KMS-11 (cell line): Measurements from ENCODE around the gene ZNF609.
A peak's percentile ranks its signal among the peaks of the same experiment; 100 is the strongest.

Source experiments
- H2AFZ ChIP-seq: fragments of 200-600 bp; sonication (generic); 2 replicates; pipeline ENCODE4 v1.6.1; 2016; ENCODE audit warnings: antibody characterized with exemption, mixed run types, low read depth
- H3K27ac ChIP-seq: fragments of 200-600 bp; sonication (generic); 2 replicates; pipeline ENCODE4 v1.6.1; 2016; ENCODE audit warnings: mild to moderate bottlenecking, mixed run types
- H3K27me3 ChIP-seq: fragments of 200-600 bp; sonication (generic); 2 replicates; pipeline ENCODE4 v1.6.1; 2017; ENCODE audit warnings: mild to moderate bottlenecking, low read depth, mixed run types, moderate library complexity; ENCODE audit not compliant: insufficient read depth
- H3K36me3 ChIP-seq: fragments of 200-600 bp; sonication (generic); 2 replicates; pipeline ENCODE4 v1.6.1; 2017; ENCODE audit warnings: mild to moderate bottlenecking, mixed run types; ENCODE audit not compliant: insufficient read depth
- H3K4me1 ChIP-seq: fragments of 200-600 bp; sonication (generic); 2 replicates; pipeline ENCODE4 v1.6.1; 2016; ENCODE audit warnings: mild to moderate bottlenecking, low read depth, mixed run types; ENCODE audit not compliant: poor library complexity, severe bottlenecking
- H3K4me2 ChIP-seq: fragments of 200-600 bp; sonication (generic); 2 replicates; pipeline ENCODE4 v1.7.0; 2016; ENCODE audit warnings: mild to moderate bottlenecking, mixed run types
- H3K4me3 ChIP-seq: fragments of 200-600 bp; sonication (generic); IDR thresholded peaks from 2 replicates; pipeline ENCODE4 v1.6.1; 2017; ENCODE audit warnings: low read depth, low read length, mixed read lengths; ENCODE audit not compliant: insufficient read depth
- H3K79me2 ChIP-seq: fragments of 200-600 bp; sonication (generic); 2 replicates; pipeline ENCODE4 v1.6.1; 2016; ENCODE audit warnings: low read depth, mixed run types; ENCODE audit not compliant: insufficient read depth
- H3K9ac ChIP-seq: fragments of 200-600 bp; sonication (generic); 2 replicates; pipeline ENCODE4 v1.6.1; 2016; ENCODE audit warnings: mild to moderate bottlenecking, mixed run types
- H4K20me1 ChIP-seq: fragments of 200-600 bp; sonication (generic); 2 replicates; pipeline ENCODE4 v1.6.1; 2016; ENCODE audit warnings: mild to moderate bottlenecking, mixed run types; ENCODE audit not compliant: insufficient read depth
- TF ChIP-seq, protein P1 (sequence below): fragments of 200-600 bp; sonication (generic); conservative IDR thresholded peaks from 2 replicates; pipeline ENCODE4 v1.6.1; 2017; ENCODE audit warnings: low read depth, mild to moderate bottlenecking, antibody characterized with exemption, low read length, moderate library complexity, mixed read lengths

ZNF609 gene, protein sequence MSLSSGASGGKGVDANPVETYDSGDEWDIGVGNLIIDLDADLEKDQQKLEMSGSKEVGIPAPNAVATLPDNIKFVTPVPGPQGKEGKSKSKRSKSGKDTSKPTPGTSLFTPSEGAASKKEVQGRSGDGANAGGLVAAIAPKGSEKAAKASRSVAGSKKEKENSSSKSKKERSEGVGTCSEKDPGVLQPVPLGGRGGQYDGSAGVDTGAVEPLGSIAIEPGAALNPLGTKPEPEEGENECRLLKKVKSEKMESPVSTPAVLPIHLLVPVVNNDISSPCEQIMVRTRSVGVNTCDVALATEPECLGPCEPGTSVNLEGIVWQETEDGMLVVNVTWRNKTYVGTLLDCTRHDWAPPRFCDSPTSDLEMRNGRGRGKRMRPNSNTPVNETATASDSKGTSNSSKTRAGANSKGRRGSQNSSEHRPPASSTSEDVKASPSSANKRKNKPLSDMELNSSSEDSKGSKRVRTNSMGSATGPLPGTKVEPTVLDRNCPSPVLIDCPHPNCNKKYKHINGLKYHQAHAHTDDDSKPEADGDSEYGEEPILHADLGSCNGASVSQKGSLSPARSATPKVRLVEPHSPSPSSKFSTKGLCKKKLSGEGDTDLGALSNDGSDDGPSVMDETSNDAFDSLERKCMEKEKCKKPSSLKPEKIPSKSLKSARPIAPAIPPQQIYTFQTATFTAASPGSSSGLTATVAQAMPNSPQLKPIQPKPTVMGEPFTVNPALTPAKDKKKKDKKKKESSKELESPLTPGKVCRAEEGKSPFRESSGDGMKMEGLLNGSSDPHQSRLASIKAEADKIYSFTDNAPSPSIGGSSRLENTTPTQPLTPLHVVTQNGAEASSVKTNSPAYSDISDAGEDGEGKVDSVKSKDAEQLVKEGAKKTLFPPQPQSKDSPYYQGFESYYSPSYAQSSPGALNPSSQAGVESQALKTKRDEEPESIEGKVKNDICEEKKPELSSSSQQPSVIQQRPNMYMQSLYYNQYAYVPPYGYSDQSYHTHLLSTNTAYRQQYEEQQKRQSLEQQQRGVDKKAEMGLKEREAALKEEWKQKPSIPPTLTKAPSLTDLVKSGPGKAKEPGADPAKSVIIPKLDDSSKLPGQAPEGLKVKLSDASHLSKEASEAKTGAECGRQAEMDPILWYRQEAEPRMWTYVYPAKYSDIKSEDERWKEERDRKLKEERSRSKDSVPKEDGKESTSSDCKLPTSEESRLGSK (N-terminal part only)

DNA sequence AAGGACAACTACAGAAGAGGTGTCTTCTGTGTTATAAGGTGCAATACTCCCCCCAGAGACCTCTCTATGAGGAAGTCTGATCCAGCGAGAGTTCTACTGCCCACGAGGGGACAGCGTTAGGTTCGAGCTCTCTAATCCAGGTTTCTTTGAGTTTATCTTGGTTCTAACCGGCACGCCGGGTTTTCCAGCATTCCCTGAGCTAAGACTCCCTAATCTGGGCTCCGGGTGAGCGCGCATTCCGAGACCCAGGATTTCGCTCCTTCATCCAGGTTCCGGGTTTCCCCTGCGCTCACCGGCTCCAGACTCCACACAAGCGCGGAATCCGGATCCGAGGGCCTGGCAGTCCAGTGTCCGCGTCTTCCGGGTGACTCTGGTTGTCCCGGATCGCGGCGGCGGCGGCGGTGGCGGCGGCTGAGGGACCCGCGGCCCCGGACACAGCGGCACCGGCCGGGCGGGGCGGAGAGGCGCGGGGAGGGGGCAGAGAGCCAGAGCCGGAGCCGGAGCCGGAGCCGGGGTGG, at the start of gene ZNF609:
Gene ZNF609, plus strand, starts transcription at position 373 of the 518 bp plus-strand sequence. CDS start 38,842 bp downstream, outside the sequence.
- Histone ChIP-seq H3K79me2 (peaks cover 41% of the 10 kb centered on the region), H3K27me3 (no peaks in the 10 kb centered on the region), H3K4me3 (peak within 1 kb of the TSS; percentile 41), H3K4me1 (peaks cover 63% of the 10 kb centered on the region), H4K20me1 (no peaks in the 10 kb centered on the region), H3K36me3 (no peaks in the 10 kb centered on the region), H3K9ac (peak within 1 kb of the TSS; percentile 69), H2AFZ (peak within 1 kb of the TSS; percentile 94), H3K27ac (peak within 1 kb of the TSS; percentile 75), H3K4me2 (peak within 1 kb of the TSS; percentile 88)
- TF ChIP-seq, protein P1, sequence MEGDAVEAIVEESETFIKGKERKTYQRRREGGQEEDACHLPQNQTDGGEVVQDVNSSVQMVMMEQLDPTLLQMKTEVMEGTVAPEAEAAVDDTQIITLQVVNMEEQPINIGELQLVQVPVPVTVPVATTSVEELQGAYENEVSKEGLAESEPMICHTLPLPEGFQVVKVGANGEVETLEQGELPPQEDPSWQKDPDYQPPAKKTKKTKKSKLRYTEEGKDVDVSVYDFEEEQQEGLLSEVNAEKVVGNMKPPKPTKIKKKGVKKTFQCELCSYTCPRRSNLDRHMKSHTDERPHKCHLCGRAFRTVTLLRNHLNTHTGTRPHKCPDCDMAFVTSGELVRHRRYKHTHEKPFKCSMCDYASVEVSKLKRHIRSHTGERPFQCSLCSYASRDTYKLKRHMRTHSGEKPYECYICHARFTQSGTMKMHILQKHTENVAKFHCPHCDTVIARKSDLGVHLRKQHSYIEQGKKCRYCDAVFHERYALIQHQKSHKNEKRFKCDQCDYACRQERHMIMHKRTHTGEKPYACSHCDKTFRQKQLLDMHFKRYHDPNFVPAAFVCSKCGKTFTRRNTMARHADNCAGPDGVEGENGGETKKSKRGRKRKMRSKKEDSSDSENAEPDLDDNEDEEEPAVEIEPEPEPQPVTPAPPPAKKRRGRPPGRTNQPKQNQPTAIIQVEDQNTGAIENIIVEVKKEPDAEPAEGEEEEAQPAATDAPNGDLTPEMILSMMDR = no peak

- no peaks in the 10 kb centered on the region for H3K4me1 ChIP-seq
- H3K27ac ChIP-seq = no peak overlapping the region
- H2AFZ ChIP-seq = no peak overlapping the region
- H3K36me3 ChIP-seq = no peaks in the 10 kb centered on the region
- no peak overlapping the region for H3K9ac ChIP-seq
- H3K27me3 ChIP-seq = no peaks in the 10 kb centered on the region
- H3K4me2 ChIP-seq = no peak overlapping the region
- no peaks in the 10 kb centered on the region for H4K20me1 ChIP-seq
- TF ChIP-seq, protein P1 = no peak
- H3K4me3 ChIP-seq = no peak overlapping the region
- no peaks in the 10 kb centered on the region for H3K79me2 ChIP-seq
Observed at GRCh38 chr15:64412216-64412615, 48.2 kb upstream of the ZNF609 start.

DNA sequence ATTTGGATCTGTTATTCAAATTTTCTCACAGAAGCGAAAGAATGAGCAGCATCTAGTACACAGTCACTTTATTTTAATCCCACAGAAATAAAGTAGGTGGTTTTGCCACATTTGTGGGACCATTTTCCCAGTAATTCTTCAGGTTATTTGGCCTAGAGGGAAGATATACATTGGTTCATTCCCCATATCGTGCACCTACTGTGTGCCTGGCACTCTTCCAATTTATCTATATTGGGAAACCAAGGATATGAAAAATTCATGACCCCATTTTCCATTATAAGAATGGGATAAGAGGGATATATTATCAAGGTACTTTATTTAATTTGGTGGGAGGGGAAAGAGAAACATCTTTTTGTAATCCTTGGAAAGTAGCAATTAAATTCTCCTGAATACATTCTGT, 37.7 kb upstream of the ZNF609 start:
- TF ChIP-seq, protein P1 = no peak
- Histone ChIP-seq H3K27ac (no peak overlapping the region), H2AFZ (no peak overlapping the region), H3K4me1 (peaks cover 23% of the 10 kb centered on the region), H3K9ac (no peak overlapping the region), H3K4me2 (no peak overlapping the region), H3K4me3 (no peak overlapping the region), H3K27me3 (no peaks in the 10 kb centered on the region), H3K79me2 (no peaks in the 10 kb centered on the region), H4K20me1 (no peaks in the 10 kb centered on the region), H3K36me3 (no peaks in the 10 kb centered on the region)

GRCh38 chr15:64423970-64424369, 36.4 kb upstream of the ZNF609 start:
- TF ChIP-seq, protein P1 = no peak
- no peaks in the 10 kb centered on the region for H4K20me1 ChIP-seq
- no peak overlapping the region for H3K4me3 ChIP-seq
- peaks cover 36% of the 10 kb centered on the region for H3K4me1 ChIP-seq
- no peak overlapping the region for H2AFZ ChIP-seq
- no peaks in the 10 kb centered on the region for H3K27me3 ChIP-seq
- no peaks in the 10 kb centered on the region for H3K36me3 ChIP-seq
- no peaks in the 10 kb centered on the region for H3K79me2 ChIP-seq
- H3K27ac ChIP-seq = no peak overlapping the region
- no peak overlapping the region for H3K4me2 ChIP-seq
- no peak overlapping the region for H3K9ac ChIP-seq
